Thyroid gland (tissue), 4 donors: ENCODE data around the gene DHX32. TPM values are rescaled to one million over a fixed set of nuclear protein-coding genes. Genes with fewer than 3 reads are reported as not detected.
"Not testable (repeated sequence)": the region's sequence is repeated elsewhere in the genome, so short reads cannot be mapped to it uniquely, and the experiment has no call there.

ENCODE experiments used
- DNase-seq, 2 donors: peaks; one replicate each; pipeline ENCODE4 v3.0.0-alpha.2; 2019
- H3K27ac ChIP-seq, 3 donors: fragments of 200-600 bp; sonication (generic); 1 replicate in 2 of 3; 2 replicates in 1 of 3; pipeline ENCODE4 v1.5.1; 2016 to 2019; ENCODE audit warnings: mild to moderate bottlenecking in 1 of 3, moderate library complexity in 1 of 3
- H3K27me3 ChIP-seq: fragments of 200-600 bp; sonication (generic); one replicate; pipeline ENCODE4 v1.5.1; 2019
- H3K36me3 ChIP-seq, 2 donors: fragments of 200-600 bp; sonication (generic); one replicate each; pipeline ENCODE4 v1.5.1; 2016 to 2019
- H3K4me1 ChIP-seq, 2 donors: fragments of 200-600 bp; sonication (generic); one replicate each; pipeline ENCODE4 v1.5.1; 2017 to 2019
- H3K4me3 ChIP-seq, 3 donors: fragments of 200-600 bp; sonication (generic); replicated peaks in 1 of 3; 1 replicate in 2 of 3; 2 replicates in 1 of 3; pipeline ENCODE4 v1.5.1; 2016; ENCODE audit warnings: mild to moderate bottlenecking in 1 of 3
- H3K9me3 ChIP-seq: fragments of 200-600 bp; sonication (generic); one replicate; pipeline ENCODE4 v1.5.1; 2017
- POLR2A ChIP-seq, 2 donors: fragments of 450-650 bp; IDR thresholded peaks; one replicate each; pipeline ENCODE4 v1.6.1; 2017; ENCODE audit warnings: antibody characterized with exemption in 2 of 2, mild to moderate bottlenecking in 2 of 2, moderate library complexity in 1 of 2
- WGBS, 2 donors: methylation state at CpG; one replicate each; pipeline ENCODE4 v1.1.5; 2017; 5-methylcytosine and 5-hydroxymethylcytosine counted together
- intact Hi-C: fragments of 100-400 bp; cut with DNase I; formaldehyde crosslinking; loops from one replicate; pipeline ENCODE4 v1.15.1; 2023
- total RNA-seq, 4 donors: library from RNA; depleted of rRNA; stranded (reverse); fragments of >200 nt; gene quantifications; one replicate each; pipeline ENCODE4 v1.2.3, GENCODE V29; 2016
- TF ChIP-seq, protein P1 (sequence below), 6 experiments: fragments of 200-600 bp in 3 of 6; fragments of 450-650 bp in 3 of 6; sonication (generic) in 3 of 6; IDR thresholded peaks; one replicate each; pipeline ENCODE4 v1.5.1; 2016 to 2019; ENCODE audit warnings: antibody characterized with exemption in 6 of 6, mild to moderate bottlenecking in 2 of 6, inconsistent platforms in 1 of 6, moderate library complexity in 1 of 6

DHX32 gene
- total RNA-seq, 4 donors from 2014 or later: 31.7 to 34.8 (median 33.2) TPM

DNA sequence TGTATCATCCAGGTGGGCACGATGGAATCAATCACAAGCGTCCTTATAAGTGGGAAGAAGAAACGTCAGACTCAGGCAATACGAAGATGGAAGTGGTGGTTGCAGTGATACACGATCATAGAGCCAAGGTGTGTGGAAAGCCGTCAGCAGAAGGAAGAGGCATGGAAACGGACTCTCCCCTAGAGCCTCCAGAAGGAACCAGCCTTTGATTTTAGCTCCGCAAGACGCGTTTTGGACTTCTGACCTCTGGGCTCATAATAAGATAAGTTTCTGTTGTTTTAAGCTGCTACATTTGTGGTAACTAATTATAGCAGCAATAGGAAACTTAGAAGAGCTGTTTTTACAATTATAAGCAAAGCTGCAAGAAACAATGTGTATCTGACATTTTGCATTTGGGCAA, 30.1 kb upstream of the DHX32 start:
- no peak for DNase-seq
- Histone ChIP-seq H3K9me3 (no peaks in the 10 kb centered on the region), H3K36me3 (no peaks in the 10 kb centered on the region), H3K27me3 (no peaks in the 10 kb centered on the region), H3K27ac (no peak overlapping the region), H3K4me3 (no peak overlapping the region), H3K4me1 (peaks cover 0 to 2% of the 10 kb centered on the region in 2 donors)
- TF ChIP-seq, protein P1, sequence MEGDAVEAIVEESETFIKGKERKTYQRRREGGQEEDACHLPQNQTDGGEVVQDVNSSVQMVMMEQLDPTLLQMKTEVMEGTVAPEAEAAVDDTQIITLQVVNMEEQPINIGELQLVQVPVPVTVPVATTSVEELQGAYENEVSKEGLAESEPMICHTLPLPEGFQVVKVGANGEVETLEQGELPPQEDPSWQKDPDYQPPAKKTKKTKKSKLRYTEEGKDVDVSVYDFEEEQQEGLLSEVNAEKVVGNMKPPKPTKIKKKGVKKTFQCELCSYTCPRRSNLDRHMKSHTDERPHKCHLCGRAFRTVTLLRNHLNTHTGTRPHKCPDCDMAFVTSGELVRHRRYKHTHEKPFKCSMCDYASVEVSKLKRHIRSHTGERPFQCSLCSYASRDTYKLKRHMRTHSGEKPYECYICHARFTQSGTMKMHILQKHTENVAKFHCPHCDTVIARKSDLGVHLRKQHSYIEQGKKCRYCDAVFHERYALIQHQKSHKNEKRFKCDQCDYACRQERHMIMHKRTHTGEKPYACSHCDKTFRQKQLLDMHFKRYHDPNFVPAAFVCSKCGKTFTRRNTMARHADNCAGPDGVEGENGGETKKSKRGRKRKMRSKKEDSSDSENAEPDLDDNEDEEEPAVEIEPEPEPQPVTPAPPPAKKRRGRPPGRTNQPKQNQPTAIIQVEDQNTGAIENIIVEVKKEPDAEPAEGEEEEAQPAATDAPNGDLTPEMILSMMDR (IDR thresholded peaks at IDR 0.05): no peak
- no peak for TF ChIP-seq POLR2A (IDR thresholded peaks at IDR 0.05)
- intact Hi-C loops: no loop called here
- 91 to 94% methylated on average over 10 of the region's 10 CpGs for WGBS, 2 donors

DNA sequence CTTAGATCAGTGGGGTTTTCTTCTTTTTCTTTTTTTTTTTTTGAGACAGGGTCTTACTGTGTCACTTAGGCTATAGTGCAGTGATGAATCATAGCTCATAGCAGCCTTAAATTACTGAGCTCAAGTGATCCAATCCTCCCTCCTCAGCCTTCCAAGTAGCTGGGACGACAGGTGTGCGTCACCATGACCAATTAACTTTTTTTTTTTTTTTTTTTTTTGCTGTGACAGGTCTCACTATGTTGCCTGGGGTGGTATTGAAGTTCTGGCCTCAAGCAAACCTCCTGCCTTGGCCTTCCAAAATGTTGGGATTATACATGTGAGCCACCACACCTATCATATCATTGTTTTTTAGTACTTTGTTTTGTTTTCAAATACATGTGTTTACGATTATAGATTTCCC, 28.4 kb upstream of the DHX32 start:
- intact Hi-C loops, H3K9me3 ChIP-seq, H3K36me3 ChIP-seq, DNase-seq, H3K4me1 ChIP-seq, H3K27me3 ChIP-seq, H3K27ac ChIP-seq, H3K4me3 ChIP-seq: not testable (repeated sequence)
- WGBS, 2 donors: 60 to 92% methylated on average over 3 of the region's 3 CpGs

DNA sequence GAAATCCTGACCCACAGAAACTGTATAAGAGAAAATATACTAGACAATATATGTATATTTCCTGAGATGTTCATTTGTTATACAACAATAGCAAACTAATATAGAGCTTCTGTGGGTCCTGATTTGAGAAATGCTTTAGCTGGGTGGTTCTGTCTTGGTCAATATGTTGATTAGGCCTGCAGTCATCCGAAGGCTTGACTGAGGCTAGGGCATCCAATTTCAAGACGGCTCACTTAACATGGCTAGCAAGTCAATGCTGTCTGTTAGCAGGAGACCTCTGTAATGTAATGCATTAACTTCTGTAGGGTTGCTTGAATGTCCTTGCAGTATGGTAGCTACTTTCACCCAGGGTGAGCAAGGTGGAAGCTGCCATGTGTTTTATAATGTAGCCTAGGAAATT, 27.7 kb upstream of the DHX32 start:
- H3K27ac ChIP-seq, H3K4me3 ChIP-seq, H3K4me1 ChIP-seq, H3K27me3 ChIP-seq, intact Hi-C loops, H3K36me3 ChIP-seq, DNase-seq, H3K9me3 ChIP-seq: not testable (repeated sequence)
- 62 to 66% methylated on average over 2 of the region's 2 CpGs for WGBS, 2 donors

DNA sequence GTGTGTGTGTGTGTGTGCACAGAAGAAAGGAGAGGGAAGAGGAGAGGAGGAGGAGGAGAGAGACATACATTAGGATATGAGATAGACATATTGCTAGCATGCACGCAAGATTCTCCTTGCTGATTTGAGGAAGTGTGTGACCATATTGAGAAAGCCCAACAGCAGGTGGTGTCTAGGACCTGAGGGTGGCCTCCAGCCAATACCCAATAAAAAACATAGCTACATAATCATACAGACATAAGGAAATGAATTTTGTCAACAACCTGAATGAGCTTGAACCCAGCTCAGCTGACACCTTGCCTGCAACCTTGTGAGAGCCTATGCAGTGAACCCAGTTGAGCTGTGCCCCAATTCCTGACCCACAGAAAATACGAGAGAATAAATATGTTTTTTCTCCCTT, 26.5 kb upstream of the DHX32 start:
- H3K36me3 ChIP-seq, H3K4me3 ChIP-seq, H3K27ac ChIP-seq, DNase-seq, H3K9me3 ChIP-seq, intact Hi-C loops, H3K4me1 ChIP-seq, H3K27me3 ChIP-seq: not testable (repeated sequence)
- WGBS, 2 donors: 87 to 96% methylated on average over 2 of the region's 2 CpGs

DNA sequence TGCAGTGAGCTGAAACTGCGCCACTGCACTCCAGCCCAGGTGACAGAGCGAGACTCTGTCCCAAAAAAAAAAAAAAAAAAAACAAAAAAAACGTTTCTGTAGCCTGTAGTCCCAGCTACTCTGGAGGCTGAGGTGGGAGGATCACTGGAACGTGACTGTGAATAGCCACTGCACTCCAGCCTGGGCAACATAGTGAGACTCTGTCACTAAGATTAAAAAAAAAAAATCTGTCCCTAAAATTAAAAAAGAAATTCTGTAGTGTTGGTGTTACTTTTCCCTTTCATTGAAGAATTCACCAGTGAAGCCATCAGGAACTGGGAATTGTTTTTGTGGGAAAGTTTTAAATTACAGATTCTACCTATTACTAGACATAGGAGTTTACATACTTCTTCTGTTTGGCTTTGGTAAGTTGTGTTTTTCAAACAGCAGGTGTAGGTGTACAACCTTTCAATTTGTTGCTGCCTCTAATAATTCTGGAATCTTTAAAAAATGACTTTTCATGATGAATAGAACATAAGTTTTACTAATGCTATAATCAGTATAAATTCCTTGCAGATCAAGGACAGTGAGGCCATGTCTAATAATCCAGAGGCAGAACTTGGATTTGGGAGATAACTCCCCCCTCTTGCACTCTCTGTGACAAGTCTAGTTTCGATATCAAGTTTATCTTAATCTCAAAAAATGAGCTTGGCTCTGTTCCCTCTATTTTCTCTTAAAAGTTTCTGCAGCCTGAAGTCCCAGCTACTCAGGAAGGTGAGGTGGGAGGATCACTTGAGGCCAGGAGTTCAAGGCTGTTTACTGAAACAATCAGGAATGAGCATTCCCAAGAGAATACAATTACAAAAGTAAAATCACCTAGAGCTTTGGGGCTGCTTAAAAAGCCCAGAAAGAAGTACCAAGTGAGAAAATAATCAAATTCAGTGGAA, 24.2 kb upstream of the DHX32 start:
- 72 to 74% methylated on average over 5 of the region's 5 CpGs for WGBS, 2 donors
- intact Hi-C loops: not testable (repeated sequence)

DNA sequence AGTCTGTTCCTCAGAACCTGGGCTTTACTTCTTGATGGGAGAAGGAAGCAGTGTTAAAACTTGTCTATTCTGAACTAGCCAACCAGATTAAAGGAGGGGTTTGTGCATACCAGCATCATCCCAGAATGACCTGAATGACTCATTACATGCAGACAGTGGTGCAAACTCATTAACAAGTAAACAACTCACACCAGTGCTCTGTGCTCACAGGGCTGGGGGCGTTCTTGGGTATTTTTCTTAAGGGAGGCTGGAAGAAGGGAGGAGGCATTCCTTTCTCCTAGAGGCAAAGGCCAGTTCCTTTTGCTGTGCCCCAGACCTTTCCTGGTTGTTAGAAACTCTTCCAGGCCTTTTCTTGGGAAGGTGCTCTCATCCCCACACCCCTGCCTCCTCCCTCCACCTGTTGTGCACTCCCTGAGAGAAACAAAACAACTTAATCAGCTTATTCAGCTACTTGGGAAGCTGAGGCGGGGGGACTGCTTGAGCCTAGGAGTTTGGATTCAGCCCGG, 22.1 kb upstream of the DHX32 start:
- H3K36me3 ChIP-seq, intact Hi-C loops: not testable (repeated sequence)
- WGBS, 2 donors: 66 to 70% methylated on average over 3 of the region's 3 CpGs

More for the DNA sequence above, 24.2 kb upstream of the DHX32 start:
- not testable (repeated sequence) for DNase-seq, H3K4me3 ChIP-seq, H3K9me3 ChIP-seq, H3K36me3 ChIP-seq, H3K27ac ChIP-seq, H3K27me3 ChIP-seq, H3K4me1 ChIP-seq

DNA sequence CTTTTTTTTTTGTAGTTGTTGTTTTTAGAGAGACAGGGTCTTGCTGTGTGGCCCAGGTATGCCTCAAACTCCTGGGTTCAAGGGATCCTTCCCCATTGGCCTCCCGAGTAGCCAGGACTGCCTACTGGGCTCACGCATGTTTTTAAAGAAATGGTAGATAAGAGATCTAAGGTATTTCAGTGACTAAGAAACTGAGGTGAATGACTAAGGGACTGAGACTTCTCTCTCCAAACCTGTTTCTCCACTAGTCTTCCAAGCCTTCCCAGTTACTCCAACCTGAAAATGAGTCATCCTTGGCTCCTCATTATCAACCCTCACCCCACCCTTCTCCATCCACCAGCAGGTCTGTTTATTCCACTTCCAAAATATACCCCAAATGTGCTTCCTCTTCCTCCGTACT, 19.9 kb upstream of the DHX32 start:
- H3K36me3 ChIP-seq, H3K9me3 ChIP-seq, H3K27me3 ChIP-seq, H3K4me3 ChIP-seq, H3K4me1 ChIP-seq, H3K27ac ChIP-seq, intact Hi-C loops, DNase-seq: not testable (repeated sequence)
- 71 to 74% methylated on average over 3 of the region's 3 CpGs for WGBS, 2 donors

More for the DNA sequence above, 22.1 kb upstream of the DHX32 start:
- H3K27me3 ChIP-seq, H3K4me1 ChIP-seq, H3K9me3 ChIP-seq, H3K4me3 ChIP-seq, DNase-seq, H3K27ac ChIP-seq: not testable (repeated sequence)

DNA sequence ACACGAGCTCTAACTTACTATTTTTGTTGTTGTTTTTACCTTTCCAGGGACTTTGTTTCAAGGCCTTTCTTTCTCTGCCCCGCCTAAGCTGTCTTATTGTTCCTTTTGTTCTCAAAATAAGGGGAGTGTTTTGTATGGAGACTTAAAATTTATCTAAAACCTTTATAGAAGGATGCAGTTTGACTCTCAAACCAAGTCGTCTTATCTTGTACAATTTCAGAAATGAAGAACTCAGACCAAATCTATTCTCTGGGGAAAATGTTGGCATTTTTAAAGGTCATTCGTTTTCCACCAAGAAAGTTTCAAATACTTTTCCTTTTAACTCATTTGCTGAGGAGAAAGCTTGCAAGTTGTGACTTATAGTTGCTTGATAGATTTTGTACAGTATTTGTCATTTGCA, 16.2 kb upstream of the DHX32 start:
- H3K4me1 ChIP-seq, H3K36me3 ChIP-seq, H3K27me3 ChIP-seq, H3K27ac ChIP-seq, DNase-seq, intact Hi-C loops, H3K9me3 ChIP-seq, H3K4me3 ChIP-seq: not testable (repeated sequence)
- WGBS, 2 donors: 33 to 42% methylated on average over 4 of the region's 4 CpGs
